ENCODE data around the gene TNIP1.
A peak's percentile ranks its signal among the peaks of the same experiment; 100 is the strongest.

Gene TNIP1

DNA sequence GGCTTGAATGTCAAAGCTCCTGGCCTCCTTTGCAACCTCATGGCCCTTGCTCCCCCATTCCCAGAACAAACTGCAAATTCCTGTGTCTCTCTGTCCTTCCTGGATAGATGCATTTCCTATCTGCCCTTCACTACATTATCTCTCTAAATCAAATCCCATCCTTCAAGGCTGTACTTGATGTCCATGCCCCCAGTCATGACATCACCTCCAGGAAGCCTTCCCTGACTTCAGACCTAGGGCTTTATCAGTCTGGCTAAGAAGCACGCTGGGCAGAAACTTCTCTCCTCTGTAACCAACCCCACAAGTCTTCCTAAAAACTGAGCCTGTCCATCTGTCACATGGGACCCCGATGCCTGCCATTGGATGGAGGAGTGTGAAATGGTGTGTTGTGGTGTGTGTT, 25.7 kb upstream of the TNIP1 start:
- no peak for DNase-seq (ENCODE audit: extremely low read depth in 1 of 2, low read depth in 1 of 2)

DNA sequence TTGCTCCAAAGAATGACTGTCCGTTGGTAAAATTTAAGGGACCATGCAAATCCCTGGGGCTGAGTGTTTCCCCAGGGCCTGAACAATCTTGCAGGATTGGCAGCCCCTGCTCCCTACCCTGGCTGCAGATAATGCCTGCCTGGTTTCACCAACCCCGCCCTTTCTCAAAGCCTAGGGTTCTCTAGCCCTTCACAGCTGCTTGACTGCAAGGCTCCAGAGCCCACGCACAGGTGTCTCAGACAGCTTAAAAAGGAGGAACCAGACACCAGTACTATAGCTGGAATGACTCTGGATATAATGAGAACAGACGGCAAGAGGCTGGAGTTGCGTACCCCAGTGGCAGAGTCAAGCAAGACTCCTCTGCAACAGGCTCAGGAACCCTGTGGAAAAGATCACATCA, 25.2 kb upstream of the TNIP1 start:
- DNase-seq (ENCODE audit: extremely low read depth in 1 of 2, low read depth in 1 of 2) = no peak

DNA sequence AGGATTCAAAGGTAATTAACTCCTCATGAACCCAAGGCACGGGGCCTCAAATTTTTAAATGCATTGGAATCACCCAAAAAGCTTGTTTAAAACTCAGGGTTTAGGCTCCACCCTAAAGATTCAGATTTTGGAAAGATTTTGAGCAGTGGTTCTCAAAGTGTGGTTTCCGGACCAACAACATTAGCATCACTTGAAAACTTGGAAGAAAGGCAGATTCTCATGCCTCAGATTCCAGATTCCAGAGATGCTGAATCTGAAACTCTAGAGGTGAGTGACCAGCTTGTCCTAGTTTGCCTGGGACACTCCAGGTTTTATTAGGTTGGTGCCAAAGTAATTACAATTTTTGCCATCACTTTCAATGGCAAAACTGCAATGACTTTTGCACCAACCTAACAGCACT, 24.7 kb upstream of the TNIP1 start:
- no peak for DNase-seq (ENCODE audit: extremely low read depth in 1 of 2, low read depth in 1 of 2)

DNA sequence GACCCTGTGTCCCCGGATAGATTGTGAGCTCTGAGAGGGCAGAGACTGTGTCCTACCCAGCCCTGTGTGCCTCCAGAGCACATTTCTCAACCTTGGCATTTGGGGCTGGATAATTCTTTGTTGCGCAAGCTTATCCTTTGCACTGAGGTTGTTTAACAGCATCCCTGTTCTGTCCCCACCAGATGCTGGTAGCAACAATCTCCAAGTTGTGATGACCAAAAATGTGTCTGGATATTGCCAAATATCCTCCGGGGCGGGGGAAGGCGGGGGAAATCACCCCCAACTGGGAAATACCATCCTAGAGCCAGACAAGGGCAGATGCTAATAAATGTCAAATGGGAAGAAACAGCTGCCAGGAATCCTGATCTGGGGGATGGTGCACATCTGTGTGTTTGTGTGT, 24.0 kb upstream of the TNIP1 start:
- no peak for DNase-seq (ENCODE audit: extremely low read depth in 1 of 2, low read depth in 1 of 2)

DNA sequence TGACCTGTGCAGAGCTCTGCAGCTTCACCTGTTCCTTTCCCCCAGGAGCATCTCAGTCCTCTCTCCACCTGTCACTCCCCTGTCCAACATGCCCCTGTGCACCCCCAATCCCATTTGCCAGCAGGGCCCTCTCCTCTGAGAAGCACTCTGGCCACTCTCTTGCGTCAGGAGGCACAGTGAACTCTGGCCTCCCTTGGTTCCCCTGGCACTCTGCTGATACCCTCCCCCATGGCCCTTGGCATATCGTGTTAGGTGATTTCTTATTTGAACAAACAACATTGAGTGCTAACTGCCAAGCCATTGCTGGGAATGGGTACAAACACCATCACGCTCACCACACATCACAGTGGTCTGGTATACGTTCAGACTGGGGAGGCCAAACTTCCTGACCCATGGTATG, 20.9 kb upstream of the TNIP1 start:
- DNase-seq (ENCODE audit: extremely low read depth in 1 of 2, low read depth in 1 of 2) = no peak

DNA sequence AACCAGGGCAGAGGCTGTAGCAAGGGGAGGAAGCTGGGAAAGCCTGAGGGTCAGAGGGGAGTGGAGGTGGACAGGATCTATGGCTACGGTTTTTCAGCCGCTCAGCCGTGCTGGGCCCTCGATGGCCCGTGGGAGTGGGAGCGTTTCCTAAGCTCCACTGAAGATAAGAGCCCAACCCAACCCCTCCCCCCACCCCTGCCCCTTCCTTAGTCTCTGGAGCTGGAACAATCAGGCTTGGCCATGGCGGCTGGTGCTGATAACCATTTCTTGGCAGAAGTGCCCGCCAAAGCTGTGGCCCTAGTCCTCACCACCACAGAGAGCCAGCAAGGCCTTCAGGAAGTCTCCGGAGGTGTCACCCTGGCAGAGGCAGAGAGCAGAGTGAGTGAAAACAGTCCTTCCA, 20.3 kb upstream of the TNIP1 start:
- no peak for DNase-seq (ENCODE audit: extremely low read depth in 1 of 2, low read depth in 1 of 2)

DNA sequence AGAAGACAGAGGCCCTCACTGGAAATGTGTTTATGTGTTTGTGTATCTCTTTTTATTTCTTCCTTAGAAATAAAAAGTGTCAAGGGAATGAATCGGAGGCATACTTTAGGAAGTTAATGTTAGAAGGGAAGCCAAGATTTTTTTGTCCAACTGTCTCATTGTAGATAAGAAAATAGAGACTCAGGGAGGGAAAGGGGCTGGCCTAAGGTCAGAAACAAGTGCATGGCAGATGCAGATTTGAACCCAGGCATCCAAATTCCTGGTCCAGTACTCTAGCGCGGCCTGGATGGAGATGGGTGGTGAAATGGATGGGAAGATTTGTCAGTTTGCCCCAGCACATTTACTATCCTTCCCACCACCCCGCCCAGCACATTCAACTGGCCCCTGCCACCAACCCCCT, 19.8 kb upstream of the TNIP1 start:
- no peak for DNase-seq (ENCODE audit: extremely low read depth in 1 of 2, low read depth in 1 of 2)

DNA sequence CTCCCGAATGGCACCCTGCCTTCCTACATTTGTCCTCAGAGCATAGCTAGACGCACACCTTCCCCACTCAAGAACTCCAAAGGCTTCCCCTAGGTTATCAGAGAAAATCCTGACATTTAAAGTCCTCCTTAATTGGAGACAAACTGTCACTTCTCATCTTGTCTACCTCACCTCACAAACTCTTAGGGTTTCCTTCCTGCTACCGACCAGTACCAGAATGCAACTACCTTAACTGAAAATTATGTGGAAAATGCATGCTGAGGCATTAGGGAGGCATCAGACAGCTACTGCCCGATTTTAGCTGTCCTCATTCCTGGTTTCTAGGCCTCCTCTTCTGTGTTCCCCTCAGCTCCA, 17.9 kb upstream of the TNIP1 start:
- DNase-seq (ENCODE audit: extremely low read depth in 1 of 2, low read depth in 1 of 2) = no peak

DNA sequence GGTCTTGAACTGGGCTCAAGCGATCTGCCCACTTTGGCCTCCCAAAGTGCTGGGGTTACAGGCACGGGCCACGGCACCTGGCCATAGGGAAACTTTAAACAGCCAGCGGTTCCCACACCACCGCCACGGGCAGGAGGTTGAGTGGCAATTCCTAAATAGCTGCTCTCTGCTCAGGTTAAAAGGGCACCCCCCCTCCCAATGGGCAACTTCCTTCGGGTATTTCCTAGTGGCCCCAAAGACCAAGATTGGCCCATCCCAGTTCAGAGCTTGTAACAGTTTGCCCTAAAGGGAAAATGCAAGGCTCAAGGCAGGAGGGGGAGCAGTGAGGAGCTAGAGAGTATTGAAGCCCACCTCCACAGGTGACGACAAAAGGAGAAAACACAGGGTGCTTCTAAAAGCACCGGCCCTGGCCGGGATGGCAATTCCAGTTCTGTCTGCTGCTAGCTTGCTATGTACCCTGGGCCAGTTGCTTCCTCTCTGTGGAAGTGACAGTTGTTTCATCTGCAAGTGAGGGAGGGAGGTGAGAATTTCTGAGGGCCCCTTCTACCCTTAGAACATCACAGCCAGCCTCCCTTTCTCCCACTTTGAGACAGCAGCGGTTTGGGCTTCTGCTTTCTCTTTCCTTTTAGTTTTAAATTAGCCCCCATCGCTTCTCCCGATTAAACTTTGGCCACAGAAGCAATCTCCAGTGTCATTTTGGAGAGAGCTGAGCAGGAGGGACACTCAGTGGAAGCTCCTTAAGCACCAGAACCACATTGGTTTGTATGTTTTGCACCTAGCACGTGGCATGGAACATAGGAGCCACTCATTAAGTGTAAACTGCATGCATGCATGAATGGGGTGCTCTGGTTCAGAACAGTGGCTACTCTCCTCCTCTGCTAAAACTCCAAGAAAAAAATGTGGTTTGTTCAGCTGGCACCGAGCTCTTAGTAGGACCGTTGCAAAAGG, 17.3 kb upstream of the TNIP1 start:
- no peak for DNase-seq (ENCODE audit: extremely low read depth in 1 of 2, low read depth in 1 of 2)

DNA sequence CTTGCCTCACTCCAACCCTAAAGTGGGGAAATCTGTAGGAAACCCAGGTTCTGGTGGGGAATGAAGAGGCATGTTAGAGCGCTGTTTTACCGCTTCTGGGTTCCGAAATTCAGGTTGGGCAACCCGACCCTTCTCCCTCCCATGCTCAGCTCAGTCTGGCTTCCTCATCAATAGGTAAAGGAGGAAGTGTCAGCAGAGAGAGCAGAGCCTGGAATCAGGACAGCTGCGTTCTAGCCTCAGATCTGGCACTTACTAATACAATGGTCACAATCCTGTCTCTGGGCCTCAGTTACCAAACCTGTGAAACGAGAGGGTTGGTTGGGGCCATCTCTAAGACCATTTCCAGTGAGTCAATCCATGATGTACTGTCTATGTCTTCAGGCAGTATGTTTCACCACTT, 16.2 kb upstream of the TNIP1 start:
- no peak for DNase-seq (ENCODE audit: extremely low read depth in 1 of 2, low read depth in 1 of 2)

DNA sequence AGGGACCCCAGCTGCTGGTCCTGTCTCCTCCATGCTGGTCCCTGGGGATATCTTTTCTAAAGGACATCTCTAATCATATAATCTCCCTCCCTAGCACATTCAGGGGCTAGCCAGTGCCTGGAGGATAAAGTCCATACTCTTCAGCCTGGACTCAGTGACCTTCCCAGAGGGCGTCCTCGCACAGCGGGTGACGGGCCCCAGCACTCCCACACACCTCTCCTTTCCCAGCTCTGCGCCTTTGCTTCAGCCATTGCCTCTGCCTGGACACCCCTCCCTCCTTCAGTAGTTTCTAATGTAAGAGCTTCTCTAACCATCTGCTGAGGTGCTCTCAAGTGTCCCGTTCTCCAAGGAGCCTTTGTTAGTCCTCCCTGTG, 15.2 kb upstream of the TNIP1 start:
- no peak for DNase-seq (ENCODE audit: extremely low read depth in 1 of 2, low read depth in 1 of 2)

DNA sequence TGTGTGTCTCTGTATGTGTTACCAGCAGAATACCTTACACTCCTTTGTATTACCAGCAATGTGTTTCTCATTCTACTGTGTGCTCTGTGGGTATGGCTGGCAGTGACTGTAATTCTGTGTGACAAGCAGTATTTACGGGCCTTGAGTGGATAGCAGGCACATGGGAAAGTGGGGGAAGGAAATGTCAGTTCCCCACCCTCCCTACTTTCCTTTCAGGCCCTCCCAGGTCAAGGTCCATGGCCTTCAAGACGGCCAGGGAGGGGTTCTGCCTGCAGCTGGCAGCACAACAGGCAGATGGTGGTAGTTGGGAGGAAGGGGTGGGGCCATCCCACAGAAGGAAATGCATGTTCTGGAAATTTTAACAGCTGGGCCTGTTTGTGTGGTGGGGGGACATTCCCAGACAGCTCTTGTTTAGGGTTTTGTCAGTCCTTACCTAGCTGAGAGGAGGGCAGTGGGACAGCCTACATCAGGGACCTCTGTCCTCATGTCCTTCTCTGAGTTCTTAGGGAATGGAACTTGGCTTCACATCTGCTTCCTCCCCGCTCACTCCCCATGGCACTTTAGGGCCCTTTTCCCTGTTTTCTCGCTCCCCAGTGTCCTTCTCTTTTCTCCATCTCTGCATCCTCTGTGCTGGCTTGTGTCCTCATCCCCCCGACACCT, 14.6 kb upstream of the TNIP1 start:
- no peak for DNase-seq (ENCODE audit: extremely low read depth in 1 of 2, low read depth in 1 of 2)

DNA sequence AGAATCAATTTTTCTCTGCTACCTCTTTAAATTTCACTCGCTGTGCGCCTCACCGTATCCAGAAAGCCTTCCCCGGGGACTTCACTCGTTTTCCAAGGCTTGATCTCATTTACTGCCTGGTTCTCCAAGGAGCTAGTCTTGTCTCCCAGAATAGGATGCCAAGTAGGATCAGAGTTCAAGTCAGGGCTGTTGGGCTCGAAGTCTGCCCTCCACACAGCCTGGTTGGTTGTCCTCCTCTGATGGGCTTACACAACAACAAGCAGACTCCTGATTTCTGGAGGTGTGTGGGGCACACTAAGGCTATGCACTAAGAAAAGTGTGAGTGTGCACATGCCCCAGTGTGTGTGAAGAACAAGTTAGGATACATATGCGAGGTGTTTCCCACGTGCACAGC, 14.0 kb upstream of the TNIP1 start:
- no peak for DNase-seq (ENCODE audit: extremely low read depth in 1 of 2, low read depth in 1 of 2)

DNA sequence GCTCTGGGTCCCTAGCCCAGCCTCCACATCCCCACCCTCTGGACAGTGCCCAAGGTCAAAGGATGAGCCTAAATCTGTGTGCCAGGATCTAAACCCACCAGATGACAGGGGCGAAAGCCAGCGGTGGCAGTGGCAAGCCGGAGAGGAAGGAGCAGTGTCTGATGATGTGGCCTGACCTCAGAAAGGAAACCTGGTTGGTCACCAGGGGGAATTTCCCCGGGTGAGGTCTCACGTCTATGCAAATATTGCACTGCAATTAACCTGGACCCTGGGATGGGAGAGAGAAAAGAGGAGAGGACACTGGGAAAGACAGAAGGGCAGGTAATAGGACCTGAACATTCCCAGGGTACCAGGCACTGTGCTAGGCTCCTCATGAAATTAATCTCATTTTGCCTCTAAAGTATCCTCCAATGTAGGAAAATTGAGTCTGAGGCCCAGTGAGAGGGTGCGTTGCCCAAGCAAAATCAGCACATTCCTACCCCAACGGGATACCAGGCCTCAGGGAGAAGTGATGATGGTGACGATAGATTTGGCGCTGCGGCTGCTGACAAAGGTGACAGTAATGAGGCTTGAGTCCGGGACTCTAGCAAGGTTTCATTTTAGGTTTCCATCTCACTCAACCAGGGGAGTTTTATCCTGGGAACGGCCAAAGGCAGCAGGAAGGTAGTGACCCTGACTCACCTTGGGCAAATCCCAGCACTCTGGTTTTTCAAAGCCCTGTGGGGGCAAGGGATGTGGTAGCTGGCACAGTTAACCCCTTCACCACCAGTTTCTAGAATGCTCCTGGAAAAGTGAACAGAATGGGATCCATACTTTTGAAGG, 13.4 kb upstream of the TNIP1 start:
- DNase-seq (ENCODE audit: extremely low read depth in 1 of 2, low read depth in 1 of 2) = peak; percentile 8 to 34

DNA sequence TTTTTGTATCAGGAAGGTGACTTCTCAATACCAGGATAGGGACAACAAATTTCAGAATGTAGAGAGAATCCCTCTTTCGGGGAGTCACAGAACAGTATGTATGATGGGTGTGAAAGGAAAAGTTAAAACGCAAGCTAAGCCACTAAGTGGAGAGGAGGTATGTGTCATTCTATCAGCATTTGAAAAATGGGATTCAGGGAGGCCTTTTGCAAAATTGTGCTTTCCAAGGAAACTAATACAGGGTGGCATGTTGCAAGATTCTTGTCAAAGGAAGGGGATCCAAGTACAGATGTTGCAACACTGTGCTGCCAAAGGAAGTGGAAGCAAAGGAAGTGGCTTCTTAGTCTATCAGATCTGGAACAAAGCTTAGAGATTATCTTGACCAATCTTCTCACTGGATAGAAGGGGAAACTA, 12.6 kb upstream of the TNIP1 start:
- DNase-seq (ENCODE audit: extremely low read depth in 1 of 2, low read depth in 1 of 2) = no peak

DNA sequence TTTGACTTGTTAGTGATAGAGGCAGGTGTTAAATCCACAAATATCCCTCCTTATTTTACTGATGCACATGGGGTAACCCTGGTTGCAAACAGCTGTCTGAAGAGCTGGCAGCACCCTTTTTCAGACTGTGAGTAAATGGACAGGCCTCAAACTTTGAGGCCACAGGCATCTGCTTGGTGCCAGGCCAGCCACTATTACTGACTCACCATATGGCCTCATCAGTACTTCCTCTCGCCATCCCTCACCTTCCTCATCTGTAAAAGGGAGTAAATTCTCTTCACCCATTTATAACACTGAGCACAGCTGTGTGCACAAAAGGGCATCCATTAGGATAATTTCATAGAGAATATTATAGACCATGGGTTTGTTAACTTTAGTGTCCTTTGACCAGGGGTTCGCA, 11.9 kb upstream of the TNIP1 start:
- DNase-seq (ENCODE audit: extremely low read depth in 1 of 2, low read depth in 1 of 2) = no peak

DNA sequence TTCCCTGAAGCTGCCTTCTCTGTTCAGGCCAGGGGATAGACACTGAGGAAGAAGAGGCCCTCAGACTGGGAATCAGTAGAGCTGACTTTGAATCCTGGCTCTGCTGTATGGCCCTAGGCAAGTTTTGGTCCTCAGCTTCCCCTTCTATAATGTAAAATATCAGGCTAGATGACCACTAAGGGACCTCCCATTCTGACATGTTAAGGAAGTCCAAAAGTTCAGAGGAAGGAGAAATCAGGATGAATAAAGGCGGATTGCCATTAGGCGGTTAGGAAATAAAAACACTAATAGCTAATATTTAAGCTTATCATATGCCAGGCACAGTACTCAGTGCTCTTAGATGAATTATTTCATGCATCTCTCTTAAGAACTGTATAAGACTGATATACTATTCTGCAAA, 8.9 kb upstream of the TNIP1 start:
- DNase-seq (ENCODE audit: extremely low read depth in 1 of 2, low read depth in 1 of 2) = no peak

DNA sequence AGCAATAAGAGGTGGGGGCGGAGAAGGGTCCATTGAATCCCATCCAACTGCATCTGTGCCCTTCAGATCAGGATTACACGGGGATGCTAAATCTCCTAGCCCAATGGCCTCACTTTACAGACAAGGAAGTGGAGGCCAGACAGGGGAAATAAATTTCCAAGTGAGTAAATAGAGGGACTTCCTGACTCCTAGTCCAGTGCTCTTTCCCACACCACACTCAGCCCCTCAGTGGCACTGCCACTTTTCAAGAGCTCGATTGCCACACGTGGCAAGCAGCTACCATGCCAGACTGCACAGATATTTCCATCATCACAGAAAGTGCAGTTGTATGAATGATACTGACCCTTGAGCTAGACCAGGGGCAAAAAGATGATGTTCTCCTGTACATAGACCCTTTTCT, 8.2 kb upstream of the TNIP1 start:
- DNase-seq (ENCODE audit: extremely low read depth in 1 of 2, low read depth in 1 of 2) = no peak

DNA sequence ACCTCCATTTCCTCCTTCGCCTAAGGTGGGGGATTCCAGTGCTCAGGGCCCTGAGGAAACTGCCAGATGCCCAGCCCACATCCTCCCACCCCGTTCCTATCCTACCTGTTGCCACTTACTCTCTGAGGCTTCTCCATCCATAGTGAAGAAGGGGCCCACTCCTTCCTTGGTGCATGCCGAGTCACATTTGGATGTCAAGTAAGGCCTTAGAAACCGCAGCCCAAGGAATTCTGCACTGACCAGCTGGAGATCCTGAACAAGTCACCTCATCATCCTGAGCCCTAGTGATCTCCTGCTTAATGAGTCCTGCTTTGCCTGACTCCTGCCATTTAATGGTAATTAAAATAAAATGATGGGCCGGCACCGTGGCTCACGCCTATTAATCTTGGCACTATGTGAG, 6.7 kb upstream of the TNIP1 start:
- DNase-seq (ENCODE audit: extremely low read depth in 1 of 2, low read depth in 1 of 2) = no peak

DNA sequence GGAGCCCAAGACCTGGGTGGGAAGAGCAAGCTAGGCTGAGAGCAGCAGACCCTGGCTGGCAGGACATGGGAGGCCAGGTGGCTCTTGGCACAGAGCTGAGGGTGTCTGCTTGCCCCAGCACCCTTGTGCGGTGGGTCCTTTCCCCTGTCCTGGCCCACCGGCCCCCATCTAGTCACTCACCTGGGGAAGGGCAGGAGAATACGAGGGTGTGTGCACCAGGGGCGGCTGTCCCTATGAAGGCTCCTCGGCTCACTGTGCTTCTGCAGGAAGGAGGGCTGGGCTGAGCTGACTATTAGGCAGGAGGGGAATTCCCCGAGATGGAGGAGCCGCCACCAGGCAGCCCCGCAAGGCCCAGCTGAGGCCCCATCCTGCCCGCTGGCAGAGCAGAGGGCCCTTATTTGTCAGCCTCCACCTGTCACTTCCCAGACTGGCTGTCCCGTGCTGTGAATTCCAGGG, 6.1 kb upstream of the TNIP1 start:
- peak in 1 of 2 donors; percentile 43 for DNase-seq (ENCODE audit: extremely low read depth in 1 of 2, low read depth in 1 of 2)

DNA sequence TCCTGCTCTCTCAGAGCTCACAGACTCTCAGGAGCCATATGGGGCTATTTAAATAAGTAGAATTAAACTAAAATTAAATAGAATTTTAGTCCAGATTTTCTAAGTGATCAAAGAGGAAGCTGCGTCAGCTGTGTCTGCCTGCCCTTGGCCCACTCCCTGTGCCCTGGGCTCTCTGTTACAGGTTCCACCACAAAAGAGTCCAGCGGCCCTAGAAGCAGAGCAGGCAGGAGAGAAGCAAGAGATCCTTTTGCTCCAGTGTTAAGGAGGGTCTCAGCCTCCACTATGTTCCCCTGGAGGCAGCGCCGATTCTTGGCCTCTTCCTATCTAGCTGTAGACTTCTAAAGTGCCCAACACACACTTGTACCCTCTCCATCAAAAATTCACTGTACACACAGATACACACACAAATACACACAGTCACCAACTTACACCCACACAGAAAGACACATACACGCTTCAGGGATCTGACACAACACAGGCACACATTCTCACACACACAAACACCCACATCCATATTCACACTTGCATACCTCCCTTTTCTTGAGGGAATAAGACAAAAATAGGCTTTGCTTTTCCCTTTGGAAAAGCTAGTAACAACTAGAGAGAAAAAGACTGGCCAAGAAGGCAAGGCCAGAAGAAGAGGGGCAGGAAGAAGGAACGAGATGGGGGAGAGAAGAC, 5.5 kb upstream of the TNIP1 start:
- no peak for DNase-seq (ENCODE audit: extremely low read depth in 1 of 2, low read depth in 1 of 2)

All from activated CD8-positive, alpha-beta memory T cell treated with anti-CD3 and anti-CD28 coated beads for 1 hour (primary cell).